ENCODE results near the gene NFIA. TPM values are rescaled to one million over a fixed set of nuclear protein-coding genes. Genes with fewer than 3 reads are reported as not detected.
A peak's percentile ranks its signal among the peaks of the same experiment; 100 is the strongest.

The NFIA gene
- total and polyA plus RNA-seq, 9 of the 15 experiments (the other 6 are each of a cell fraction or from before 2014, with no cell fraction given): 5.3 to 24.9 (median 9.8) TPM

GRCh38 chr1:61056573-61057439 is 25.6 kb upstream of the NFIA start (continued):
- TF ChIP-seq MGA (IDR thresholded peaks at IDR 0.05) (peak; percentile 57), MYNN (IDR thresholded peaks at IDR 0.05) (peak; percentile 67; the same call in 1 of the 2 replicates), MYNN (CRISPR knock-in tag; IDR thresholded peaks at IDR 0.05) (no peak), JUN (IDR thresholded peaks at IDR 0.05; ENCODE audit: borderline replicate concordance, low read depth, low read length) (no peak; the same call in 1 of the 2 replicates), JUN (CRISPR knock-in tag; IDR thresholded peaks at IDR 0.05; ENCODE audit: borderline replicate concordance) (no peak), ZBTB26 (CRISPR knock-in tag; IDR thresholded peaks at IDR 0.05) (no peak), MAFK (IDR thresholded peaks at IDR 0.05; ENCODE audit: low read length) (no peak), NFATC3 (IDR thresholded peaks at IDR 0.05) (no peak), ZNF23 (CRISPR knock-in tag; IDR thresholded peaks at IDR 0.05) (no peak), ZNF707 (CRISPR knock-in tag; conservative IDR thresholded peaks at IDR 0.05) (no peak), ATF7 (IDR thresholded peaks at IDR 0.05) (peak; percentile 12; the same call in 1 of the 2 replicates), GTF2A2 (tag; IDR thresholded peaks at IDR 0.05) (no peak), HNRNPLL (IDR thresholded peaks at IDR 0.05; ENCODE audit: low read depth, low read length, poor library complexity, severe bottlenecking) (peak; percentile 92), ZNF3 (CRISPR knock-in tag; IDR thresholded peaks at IDR 0.05) (no peak)
- TF ChIP-seq, protein P1, sequence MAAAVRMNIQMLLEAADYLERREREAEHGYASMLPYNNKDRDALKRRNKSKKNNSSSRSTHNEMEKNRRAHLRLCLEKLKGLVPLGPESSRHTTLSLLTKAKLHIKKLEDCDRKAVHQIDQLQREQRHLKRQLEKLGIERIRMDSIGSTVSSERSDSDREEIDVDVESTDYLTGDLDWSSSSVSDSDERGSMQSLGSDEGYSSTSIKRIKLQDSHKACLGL (CRISPR knock-in tag; IDR thresholded peaks at IDR 0.05; ENCODE audit: borderline replicate concordance, poor library complexity, severe bottlenecking): no peak
